NCI-H2227 treated with DMSO at 0.1 percent for 48 hours (cell line): ENCODE results near the gene PRKCE.
"Not testable (repeated sequence)": the region's sequence is repeated elsewhere in the genome, so short reads cannot be mapped to it uniquely, and the experiment has no call there.

Experiments used
- DNase-seq: peaks from one replicate; lab custom pipeline; 2025; lab: John Stamatoyannopoulos, UW

Gene PRKCE

GRCh38 chr2:45889620-45890370 is 238.3 kb downstream of the PRKCE start:
- DNase-seq = peak; percentile 3

DNA sequence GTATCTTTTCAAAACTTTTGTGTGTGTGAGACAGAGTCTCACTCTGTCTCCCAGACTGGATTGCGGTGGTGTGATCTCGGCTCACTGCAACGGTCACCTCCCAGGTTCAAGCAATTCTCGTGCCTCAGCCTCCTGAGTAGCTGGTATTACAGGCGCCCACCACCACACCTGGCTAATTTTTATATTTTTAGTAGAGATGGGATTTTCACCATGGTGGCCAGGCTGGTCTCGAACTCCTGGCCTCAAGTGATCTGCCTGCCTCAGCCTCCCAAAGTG is 238.8 kb downstream of the PRKCE start:
- not testable (repeated sequence) for DNase-seq

GRCh38 chr2:45890819-45891218 is 239.3 kb downstream of the PRKCE start:
- no peak for DNase-seq

DNA sequence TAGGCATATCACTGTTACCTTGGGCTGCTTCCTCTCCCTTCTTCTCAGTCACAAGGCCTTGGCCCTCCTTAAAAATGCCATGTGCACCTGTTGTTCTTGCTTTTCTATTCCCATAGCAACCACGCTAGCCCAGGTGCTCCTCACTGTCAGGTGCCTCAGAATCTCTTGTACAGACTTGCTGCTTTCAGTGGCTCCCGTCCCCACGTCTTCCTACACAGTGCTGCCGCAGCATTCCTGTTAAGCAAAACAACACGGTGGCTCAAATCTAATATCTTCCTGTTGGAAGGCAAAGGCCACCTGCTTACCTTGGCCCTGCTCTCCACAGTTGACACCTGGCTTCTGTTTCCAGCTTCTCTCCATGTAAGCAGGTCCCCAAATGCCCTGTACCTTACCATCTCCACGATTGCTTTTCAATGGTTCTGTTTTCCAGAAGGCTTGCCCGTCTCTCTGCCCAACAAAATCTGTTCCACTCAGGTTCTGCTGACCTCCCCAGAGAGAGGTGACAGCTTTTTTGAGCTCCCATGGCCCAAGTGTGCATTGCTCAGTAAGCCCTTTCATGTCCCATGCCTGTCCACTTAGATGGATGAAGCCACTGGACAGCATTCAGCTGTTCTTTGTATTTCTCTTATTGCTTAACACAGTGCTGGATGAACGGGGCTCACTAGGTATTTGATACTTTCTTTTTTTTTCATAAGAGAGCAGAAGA is 240.4 kb downstream of the PRKCE start:
- no peak for DNase-seq

DNA sequence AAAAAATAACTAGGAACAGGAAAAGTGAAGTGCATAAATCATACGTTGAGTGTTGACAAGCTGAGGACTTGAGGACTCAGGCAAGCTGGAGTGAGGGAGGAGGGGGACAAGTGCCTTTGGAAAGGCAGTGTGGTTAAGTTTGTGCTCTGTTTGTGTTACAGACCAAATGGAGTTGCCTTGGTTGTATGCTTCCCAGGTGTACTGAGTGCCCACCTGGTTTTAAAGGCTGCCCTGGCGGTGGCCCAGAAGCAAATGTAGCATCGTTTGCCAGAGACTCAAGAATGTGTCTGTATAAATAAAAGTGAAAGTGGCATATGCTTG is 240.9 kb downstream of the PRKCE start:
- DNase-seq = peak; percentile 63

GRCh38 chr2:45892757-45893156 is 241.3 kb downstream of the PRKCE start:
- peak; percentile 34 for DNase-seq

DNA sequence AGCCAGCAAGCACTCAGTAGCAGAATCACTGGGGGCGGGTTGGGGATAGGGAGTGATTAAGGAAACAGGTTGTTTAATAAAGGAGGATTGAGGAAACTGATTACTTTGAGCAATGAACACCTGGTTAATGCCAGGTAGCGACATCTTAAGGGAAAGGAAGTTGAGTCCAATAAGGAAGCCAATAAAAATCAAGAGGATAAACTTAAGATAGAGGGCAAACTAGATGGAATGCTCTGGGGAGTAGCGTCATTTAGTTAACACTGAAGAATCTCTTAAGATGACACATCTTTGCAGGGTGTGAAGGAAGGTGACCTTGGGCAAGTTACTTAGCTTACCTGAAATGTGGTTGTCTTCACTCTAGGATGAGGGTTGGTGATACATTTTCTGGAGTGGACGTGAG is 242.7 kb downstream of the PRKCE start:
- DNase-seq = no peak

DNA sequence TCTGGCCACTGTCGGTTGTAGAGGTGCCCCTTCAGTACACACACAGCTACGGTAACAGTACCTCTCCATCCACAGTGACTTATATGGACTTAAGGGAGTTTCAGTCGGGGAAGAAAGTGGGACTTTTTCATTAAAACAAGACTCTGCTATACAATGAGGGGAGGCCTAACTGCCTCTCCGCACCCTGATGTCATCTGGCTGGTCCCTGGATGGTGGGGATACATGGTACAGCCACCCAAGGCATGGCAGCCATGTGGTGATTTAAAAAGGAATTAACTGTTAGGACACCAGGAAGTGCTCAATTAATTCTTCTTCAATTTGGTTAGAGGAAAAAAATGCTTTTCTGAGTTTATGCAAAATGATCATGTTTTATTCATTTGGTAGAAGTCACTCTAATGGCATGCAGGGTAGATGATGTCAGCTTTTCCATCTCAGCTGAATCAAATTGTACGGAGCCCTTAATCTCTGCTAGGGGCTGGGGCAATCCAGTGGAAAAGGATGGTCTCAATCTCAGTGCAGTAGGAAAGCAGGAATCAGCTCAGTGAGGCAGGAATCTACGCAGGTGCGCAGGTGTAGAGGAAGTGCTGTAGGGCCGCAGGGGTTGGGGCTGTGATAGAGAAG is 243.9 kb downstream of the PRKCE start:
- no peak for DNase-seq

GRCh38 chr2:45896311-45896710 is 244.8 kb downstream of the PRKCE start:
- DNase-seq = no peak

DNA sequence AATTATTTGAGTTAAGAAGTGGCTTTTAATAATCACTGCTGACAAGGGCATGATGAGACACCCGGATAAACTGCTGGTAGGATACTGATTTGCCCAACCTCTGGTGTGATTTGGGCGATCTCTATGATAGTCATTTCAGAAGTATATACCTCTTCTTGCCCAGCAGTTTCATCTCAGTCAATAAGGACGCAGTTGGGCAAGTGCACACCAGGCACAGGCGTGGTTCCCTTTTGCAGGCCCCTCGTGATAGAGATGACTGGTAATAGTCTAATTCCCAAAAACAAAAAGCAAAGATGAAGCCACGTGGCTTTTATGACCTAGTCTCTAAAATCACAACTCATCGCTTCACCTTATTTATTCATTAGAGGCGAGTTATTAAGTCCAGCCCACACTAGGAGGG is 246.4 kb downstream of the PRKCE start:
- DNase-seq = no peak

DNA sequence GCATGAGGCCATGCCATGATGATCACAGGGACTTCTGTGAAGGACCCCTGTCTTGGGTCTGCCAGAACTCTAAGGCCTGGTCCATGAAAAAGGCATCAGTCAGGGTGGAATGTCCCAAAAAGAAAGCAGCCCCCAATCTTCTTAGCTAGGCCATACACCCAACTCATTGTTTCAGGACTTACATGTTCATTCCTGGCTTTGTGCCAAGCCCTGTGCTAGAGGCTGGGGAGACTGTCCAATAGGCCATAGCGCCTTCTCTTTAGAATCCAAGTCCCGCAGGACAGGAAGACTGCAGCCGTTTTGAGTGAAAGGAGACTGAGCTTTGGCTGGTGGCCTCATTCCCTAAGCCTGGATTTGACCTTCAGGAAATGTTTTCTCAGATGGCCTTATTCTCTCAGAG is 247.3 kb downstream of the PRKCE start:
- DNase-seq = no peak

DNA sequence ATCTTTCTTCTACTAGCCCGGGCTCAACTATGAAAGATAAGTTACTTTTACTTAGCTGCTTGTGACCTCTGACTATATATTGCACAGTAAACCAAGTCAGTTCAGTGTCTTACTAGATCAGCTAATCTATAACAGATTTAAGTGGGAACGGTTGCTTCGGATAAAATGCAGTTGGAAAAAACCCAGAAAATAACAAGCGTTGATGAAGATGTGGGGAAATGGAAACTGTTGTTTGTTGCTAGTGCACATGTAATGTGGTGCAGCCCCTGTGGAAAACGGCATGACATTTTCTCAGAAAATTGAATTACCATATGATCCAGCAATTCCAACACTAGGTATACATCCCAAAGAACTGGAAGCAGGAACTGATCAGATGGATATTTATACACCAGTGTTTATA is 248.5 kb downstream of the PRKCE start:
- no peak for DNase-seq

GRCh38 chr2:45901468-45902032 is 250.1 kb downstream of the PRKCE start:
- no peak for DNase-seq

GRCh38 chr2:45902380-45902779 is 250.9 kb downstream of the PRKCE start:
- no peak for DNase-seq

GRCh38 chr2:45902781-45903375 is 251.4 kb downstream of the PRKCE start:
- no peak for DNase-seq

GRCh38 chr2:45904267-45904945 is 252.9 kb downstream of the PRKCE start:
- no peak for DNase-seq

GRCh38 chr2:45904946-45905631 is 253.6 kb downstream of the PRKCE start:
- no peak for DNase-seq

DNA sequence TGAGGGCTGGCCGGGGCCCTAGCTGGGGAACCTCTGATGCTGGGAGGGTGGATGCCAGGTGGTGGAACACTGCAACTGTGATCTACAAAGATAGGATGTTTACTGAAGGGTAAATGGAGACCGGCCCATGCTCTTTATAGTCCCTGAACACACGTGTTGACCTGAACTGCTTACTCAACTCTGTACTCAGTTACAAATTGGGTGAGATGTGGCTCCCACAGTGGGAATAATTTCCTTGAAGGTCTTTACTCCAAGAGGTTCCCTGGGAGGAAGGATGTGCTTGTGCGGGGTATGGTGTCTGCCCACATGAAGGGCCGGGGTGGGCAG is 254.1 kb downstream of the PRKCE start:
- no peak for DNase-seq

DNA sequence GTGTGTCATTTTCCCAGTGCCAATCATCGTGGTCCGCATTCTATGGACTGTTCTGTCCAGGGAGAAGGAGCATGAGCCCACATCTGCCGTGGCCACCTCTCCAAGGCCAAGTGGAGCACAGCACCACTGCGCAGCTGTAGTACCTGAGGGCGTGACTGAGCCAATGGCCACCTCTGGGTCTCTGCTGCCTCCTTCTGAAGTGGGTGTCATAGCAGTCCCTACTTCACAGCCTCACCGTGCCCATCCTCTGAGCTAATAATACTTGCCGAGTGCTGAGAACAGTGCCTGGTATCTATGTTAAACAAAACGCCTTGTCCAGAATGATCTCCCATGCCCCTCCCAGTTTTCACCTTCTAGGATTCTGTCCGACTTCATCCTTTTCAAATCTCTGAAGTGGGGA is 256.1 kb downstream of the PRKCE start:
- no peak for DNase-seq

DNA sequence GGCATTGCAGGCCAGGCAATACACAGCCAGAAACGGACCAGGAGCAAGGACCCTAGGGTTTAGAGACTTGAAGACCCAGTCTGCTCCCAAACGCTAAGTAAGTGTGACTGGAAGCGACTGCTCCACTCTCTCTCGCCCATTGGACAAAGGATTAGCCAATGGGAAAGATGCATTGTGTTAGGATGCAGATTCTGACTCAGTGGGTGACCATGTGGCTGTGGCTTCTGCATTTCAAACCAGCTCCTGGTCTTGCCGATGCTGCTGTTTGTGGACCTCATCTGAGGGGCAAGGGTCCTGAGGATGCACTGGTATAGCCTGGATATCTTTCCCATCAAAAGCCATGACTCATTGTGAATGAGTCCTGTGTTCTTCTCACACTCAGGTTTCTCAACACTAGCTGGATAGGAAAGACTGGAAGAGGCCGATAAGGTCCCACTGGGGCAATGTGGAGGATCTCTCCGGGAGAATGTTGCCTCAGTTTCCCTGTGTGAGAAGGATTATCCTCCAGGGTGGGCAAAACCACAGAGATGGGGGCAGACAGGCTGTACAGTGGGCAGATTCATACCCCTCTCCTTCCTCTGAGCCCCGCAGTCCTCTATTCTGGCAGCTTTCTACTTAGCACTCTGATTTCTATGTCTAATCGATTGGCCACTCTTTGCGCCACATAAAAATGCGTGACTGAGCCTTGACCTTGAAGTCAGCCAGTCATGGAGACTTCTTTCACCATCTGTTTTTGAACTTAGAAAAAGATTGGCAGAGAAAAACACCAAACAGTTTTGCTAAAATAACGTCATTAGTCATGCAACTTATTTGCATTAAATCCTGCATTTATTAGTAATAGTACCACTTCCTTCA is 257.1 kb downstream of the PRKCE start:
- DNase-seq = no peak

GRCh38 chr2:45909171-45909565 is 257.7 kb downstream of the PRKCE start:
- DNase-seq = no peak
